Measurements from ENCODE around the gene CHDH.

GRCh38 chr3:53809267-53809666 lies 37.0 kb downstream of the CHDH start:
- TF ChIP-seq, protein P1, sequence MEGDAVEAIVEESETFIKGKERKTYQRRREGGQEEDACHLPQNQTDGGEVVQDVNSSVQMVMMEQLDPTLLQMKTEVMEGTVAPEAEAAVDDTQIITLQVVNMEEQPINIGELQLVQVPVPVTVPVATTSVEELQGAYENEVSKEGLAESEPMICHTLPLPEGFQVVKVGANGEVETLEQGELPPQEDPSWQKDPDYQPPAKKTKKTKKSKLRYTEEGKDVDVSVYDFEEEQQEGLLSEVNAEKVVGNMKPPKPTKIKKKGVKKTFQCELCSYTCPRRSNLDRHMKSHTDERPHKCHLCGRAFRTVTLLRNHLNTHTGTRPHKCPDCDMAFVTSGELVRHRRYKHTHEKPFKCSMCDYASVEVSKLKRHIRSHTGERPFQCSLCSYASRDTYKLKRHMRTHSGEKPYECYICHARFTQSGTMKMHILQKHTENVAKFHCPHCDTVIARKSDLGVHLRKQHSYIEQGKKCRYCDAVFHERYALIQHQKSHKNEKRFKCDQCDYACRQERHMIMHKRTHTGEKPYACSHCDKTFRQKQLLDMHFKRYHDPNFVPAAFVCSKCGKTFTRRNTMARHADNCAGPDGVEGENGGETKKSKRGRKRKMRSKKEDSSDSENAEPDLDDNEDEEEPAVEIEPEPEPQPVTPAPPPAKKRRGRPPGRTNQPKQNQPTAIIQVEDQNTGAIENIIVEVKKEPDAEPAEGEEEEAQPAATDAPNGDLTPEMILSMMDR (IDR thresholded peaks at IDR 0.05): no peak
- TF ChIP-seq POLR2A (IDR thresholded peaks at IDR 0.05): no peak

All from heart left ventricle (tissue), 13 donors.